HG02943 (cell line): Measurements from ENCODE around the gene NHLRC2.
"Not testable (repeated sequence)": the region's sequence is repeated elsewhere in the genome, so short reads cannot be mapped to it uniquely, and the experiment has no call there.

Experiments
- ATAC-seq: cut with Tn5 transposase; IDR thresholded peaks from one replicate; pipeline ENCODE4 v1.9.1; 2021; ENCODE audit warnings: mild to moderate bottlenecking, low read depth, moderate library complexity; ENCODE audit not compliant: unreplicated experiment

Gene NHLRC2

DNA sequence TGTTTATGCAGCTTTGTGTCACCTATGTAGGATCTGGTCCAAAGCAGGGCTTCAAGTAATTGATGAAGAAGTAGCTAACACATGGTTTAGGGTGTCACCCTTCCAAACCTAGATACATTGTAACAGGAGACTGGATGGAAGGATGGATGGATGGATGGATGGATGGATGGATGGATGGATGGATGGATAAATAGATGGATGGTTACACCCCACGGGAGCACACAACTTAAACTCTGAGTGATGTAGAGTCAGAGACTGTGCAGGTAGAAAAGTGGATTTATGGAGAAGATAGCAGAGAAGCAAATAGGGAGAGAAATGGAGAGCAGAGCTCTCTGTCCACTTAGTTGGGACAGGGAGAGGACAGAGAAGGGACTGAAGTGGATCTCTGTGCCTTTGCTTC is 78.4 kb downstream of the NHLRC2 start:
- ATAC-seq, result no peak

- ATAC-seq, result no peak
Observed at GRCh38 chr10:113933894-113934532, 79.6 kb downstream of the NHLRC2 start.

- ATAC-seq, result no peak
Observed at GRCh38 chr10:113937258-113937657, 82.8 kb downstream of the NHLRC2 start.

DNA sequence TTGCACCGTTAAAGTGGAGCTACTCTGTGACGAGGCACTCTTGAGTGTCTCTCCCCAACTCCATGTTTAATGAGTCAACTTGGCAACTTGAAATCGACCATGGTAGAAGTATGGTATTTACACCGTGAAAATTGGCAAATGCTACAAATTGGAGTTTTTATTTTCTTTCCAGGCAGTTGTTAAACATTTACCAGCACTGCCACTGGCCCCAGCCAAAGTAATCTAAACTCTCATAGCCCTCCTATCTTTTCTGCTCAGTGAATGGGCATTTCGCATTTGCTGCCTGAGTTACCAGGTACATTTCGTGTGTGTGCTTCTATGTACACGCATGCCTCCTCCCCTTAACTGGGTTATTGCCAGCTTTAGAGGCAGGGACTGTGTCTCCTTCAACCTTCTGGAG is 83.3 kb downstream of the NHLRC2 start:
- no peak for ATAC-seq

DNA sequence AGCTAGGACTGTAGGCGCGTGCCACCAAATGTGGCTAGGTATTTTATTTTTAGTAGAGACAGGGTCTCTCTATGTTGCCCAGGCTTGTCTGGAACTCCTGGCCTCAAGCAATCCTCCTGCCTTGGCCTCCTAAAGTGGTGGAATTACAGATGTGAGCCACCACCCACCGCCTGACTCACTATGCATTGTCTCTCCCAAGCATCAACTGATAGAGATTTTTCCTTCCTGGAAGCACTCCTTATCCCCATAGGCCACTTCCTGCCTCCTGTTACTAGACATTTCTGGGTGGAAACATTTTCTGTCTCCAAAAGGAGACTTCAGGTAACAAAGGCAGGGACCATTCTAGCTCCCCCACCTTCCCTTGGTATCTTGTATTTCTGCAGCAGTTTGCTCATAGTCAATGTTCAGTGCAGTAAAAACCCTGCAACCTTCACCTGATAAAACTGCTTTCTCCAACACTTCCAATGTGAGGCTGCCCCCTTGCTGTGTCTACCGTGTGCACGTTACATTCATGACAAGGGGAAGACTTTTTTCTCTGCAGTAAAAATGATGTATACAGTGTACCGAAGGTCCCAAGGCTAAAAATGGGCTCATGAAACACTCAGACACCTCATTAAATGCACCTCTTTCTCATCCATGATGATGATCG is 84.9 kb downstream of the NHLRC2 start:
- no peak for ATAC-seq

GRCh38 chr10:113941140-113941539 is 86.7 kb downstream of the NHLRC2 start:
- no peak for ATAC-seq

DNA sequence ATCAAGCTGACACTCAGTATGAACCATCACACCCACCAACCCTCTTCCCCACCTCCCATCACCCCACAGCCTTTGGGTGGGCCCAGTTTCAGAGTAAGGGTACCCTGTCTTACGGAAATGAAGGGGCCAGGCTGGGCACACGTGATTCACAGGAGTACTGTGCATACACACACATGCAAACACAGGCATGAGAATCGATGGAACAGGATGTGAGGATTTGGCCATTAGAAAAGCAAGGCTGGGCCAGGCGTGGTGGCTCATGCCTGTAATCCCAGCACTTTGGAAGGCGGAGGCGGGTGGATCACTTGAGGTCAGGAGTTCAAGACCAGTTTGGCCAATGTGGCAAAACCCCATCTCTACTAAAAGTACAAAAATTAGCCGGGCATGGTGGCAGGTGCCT is 88.7 kb downstream of the NHLRC2 start:
- not testable (repeated sequence) for ATAC-seq

DNA sequence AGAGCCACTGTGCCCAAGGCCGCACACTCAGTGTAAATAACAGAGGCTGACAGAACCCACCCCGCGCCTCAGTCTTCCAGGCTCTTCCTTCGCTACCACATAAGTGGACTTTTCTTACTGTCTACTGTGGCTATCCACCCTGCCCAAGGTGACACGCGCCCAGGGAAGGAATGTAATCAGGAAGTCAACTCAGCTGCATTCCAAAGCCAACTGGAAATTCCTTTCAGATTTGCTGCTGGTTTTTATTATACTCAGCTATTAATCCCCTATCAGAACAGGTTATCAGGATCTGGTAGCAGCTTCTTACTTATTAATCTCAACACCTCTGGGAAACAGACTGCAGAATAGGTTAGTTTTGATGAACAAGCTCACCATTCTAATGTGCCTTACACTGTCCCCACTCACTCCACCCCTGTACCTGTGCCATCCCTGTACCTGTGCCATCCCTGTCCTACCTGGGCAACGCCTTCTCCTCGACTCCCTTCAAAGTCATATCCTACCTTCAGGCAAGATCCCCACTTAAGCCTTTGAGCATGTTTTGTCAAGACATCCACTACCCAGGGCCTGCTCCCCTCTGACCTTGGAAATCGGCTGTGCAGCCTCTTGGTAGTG is 90.7 kb downstream of the NHLRC2 start:
- ATAC-seq, result no peak

DNA sequence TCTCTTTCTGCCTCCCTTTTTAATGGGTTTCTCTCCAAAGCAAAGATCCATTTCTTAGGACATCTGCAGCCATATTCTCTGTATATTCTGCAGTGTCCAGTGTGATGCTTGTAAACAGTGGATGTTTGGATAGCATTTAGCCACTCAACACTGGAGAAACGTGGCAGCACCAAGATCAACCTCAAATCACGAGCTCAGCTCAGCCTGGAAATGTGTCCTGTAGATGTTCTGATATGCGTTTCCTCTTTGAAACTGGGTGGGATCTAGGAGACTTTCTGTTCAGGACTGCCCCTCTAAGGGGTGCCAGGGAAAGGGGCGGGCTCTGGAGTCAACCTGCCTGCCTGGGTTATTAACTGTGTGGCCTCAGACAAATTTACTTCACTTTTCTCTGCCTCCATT is 91.2 kb downstream of the NHLRC2 start:
- ATAC-seq, result no peak

GRCh38 chr10:113947184-113948041 is 93.0 kb downstream of the NHLRC2 start:
- no peak for ATAC-seq

DNA sequence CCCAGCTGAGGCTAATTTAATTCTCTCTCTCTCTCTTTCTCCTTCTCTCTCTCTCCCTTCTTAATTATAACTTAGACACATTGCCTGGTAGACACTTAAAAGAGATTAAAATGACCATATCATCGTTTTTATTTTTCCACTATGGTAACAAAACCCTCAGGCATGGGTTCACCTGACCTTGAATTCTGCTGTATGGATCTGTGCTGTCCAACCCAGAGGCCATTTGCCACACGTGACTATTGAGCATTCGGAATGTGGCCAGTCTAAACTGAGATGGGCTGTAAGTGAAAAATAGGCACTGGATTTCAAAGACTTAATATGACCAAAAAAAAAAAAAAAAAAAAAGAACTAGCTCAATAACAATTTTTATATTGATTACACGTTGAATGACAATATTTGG is 93.6 kb downstream of the NHLRC2 start:
- ATAC-seq, result no peak

DNA sequence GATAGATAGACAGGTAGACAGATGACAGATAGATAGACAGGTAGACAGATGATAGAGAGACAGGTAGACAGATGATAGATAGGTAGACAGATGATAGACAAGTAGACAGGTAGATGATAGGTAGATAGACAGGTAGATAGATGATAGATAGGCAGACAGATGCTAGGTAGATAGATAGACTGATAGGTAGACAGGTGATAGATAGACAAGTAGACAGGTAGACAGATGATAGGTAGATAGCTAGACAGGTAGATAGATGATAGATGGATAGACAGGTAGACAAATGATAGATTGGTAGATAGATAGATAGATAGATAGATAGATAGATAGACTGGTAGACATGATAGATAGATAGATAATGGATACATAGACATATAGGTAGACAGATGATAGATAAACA is 95.8 kb downstream of the NHLRC2 start:
- ATAC-seq, result no peak

GRCh38 chr10:113953505-113954272 is 99.2 kb downstream of the NHLRC2 start:
- ATAC-seq, result no peak

DNA sequence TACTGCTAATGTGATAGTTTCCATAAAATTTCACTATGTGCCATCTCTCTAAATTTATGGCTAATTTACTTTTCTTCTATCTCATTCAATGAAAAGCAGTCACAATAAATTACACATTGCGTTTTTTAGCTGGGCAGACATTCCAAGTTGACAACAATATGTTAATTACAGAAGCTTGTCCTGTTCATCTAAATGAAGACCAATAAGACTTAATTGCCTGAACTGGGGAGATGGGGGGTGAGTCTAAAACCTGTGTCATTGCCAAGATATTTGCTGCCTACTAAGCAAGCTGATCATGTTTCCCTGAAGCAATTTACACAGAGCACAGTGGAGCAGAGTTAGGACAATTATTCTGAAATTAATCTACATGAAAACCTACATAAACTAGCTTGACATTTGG is 99.9 kb downstream of the NHLRC2 start:
- no peak for ATAC-seq

GRCh38 chr10:113957013-113957412 is 102.6 kb downstream of the NHLRC2 start:
- ATAC-seq, result no peak

DNA sequence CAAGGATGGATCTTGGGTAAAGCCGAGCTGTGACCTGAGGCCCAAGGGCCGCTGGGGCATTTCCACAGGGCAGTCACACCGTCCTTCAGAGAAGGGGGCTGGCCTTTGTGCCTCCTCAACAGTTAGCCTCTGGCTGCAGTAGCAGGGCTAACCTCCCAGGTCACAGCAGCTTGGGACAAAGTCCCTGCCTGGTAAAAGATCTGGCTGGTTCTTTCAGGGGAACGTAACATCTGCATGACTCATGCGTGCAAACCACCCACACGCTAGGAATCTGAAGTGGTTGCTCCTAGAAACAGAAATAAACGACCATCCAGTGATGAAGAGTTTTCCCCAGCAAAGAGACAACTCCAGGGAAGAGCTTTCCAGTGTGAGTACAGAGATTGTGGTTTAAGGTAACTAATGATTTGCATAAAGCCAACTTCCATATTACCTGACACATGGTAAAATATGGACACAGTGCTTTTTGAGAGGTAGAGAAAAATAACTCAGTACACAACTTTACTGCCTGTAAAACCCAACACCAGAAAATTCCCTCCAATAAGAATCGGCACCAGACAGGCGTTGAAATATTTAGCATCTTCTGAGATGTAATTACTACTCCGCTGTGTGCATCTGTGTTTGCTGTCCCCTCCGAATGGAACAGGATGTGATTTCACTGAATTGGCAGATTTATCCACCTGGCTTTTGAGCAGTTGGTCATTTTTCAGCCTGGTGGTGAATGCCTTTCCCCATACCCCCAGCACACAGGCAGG is 104.3 kb downstream of the NHLRC2 start:
- ATAC-seq, result no peak

DNA sequence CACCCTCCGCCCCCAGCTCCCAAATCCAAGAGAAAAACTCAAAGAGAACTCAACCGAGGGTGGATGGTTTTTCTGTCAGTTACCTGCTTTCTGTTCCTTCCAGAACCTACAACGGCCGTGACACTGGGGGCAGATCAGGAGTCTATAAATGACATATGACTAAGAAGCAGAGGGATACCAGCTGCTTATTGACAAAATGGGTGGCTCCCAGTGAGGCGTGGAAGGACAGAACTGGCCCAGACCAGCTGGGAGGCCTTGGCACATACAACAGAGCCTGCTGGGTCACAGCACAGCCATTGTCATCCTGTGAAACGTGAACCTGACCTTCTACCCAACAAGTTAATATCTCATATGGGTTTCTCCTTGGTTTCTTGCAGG is 104.9 kb downstream of the NHLRC2 start:
- ATAC-seq, result peak; percentile 38

GRCh38 chr10:113960617-113961181 is 106.2 kb downstream of the NHLRC2 start:
- ATAC-seq, result no peak
